Ascending aorta (tissue), 2 donors: Measurements from ENCODE around the gene MTOR. TPM values are rescaled to one million over a fixed set of nuclear protein-coding genes. Genes with fewer than 3 reads are reported as not detected.
A peak's percentile ranks its signal among the peaks of the same experiment; 100 is the strongest.
"Not testable (repeated sequence)": the region's sequence is repeated elsewhere in the genome, so short reads cannot be mapped to it uniquely, and the experiment has no call there.

Source experiments
- DNase-seq, 2 donors: peaks; one replicate each; pipeline ENCODE4 v3.0.0-alpha.2; 2019; ENCODE audit warnings: low spot score in 2 of 2
- H3K27ac ChIP-seq, 2 donors: fragments of 200-600 bp; sonication (generic); one replicate each; pipeline ENCODE4 v1.5.1; 2016 to 2017; ENCODE audit warnings: mild to moderate bottlenecking in 1 of 2
- H3K27me3 ChIP-seq: fragments of 200-600 bp; sonication (generic); one replicate; pipeline ENCODE4 v1.5.1; 2017
- H3K36me3 ChIP-seq, 2 donors: fragments of 200-600 bp; sonication (generic); one replicate each; pipeline ENCODE4 v1.5.1; 2016
- H3K4me1 ChIP-seq, 2 donors: fragments of 200-600 bp; sonication (generic); one replicate each; pipeline ENCODE4 v1.5.1; 2016 to 2017; ENCODE audit warnings: mild to moderate bottlenecking in 1 of 2
- H3K4me3 ChIP-seq, 2 donors: fragments of 200-600 bp; sonication (generic); one replicate each; pipeline ENCODE4 v1.5.1; 2016 to 2017; ENCODE audit warnings: mild to moderate bottlenecking in 1 of 2
- H3K9me3 ChIP-seq, 2 donors: fragments of 200-600 bp; sonication (generic); one replicate each; pipeline ENCODE4 v1.5.1; 2016
- intact Hi-C: fragments of 100-400 bp; cut with DNase I; formaldehyde crosslinking; loops from one replicate; pipeline ENCODE4 v1.15.1; 2023
- total RNA-seq: library from RNA; depleted of rRNA; stranded (reverse); fragments of >200 nt; gene quantifications from one replicate; pipeline ENCODE4 v1.1.0, GENCODE V29; 2016
- TF ChIP-seq, protein P1 (sequence below), 3 experiments: fragments of 200-600 bp in 2 of 3; fragments of 450-650 bp in 1 of 3; sonication (generic) in 2 of 3; IDR thresholded peaks; one replicate each; pipeline ENCODE4 v1.5.1; 2016 to 2019; ENCODE audit warnings: antibody characterized with exemption in 3 of 3, mild to moderate bottlenecking in 1 of 3, moderate library complexity in 1 of 3

The MTOR gene
- total RNA-seq, 1 donor from 2014 or later, result 28.0 TPM

DNA sequence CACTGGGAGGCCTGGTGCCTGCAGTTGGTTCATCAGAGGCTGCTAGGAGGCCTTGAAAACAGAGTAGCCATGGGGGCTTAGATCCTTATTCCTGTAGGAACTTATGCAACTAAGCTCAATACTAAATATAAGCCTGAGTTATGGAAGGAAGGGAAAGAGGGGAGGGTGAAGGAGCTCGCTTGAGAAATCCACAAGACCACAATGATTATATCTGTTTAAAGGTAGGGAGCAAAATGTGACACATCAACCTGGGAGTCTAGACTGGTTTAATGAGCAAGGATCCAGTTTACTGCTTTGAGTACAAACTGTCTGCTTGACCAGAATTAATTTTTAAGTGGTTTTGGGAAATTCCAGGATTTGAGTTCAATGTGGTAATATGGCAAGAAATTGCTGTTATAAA lies 93.6 kb downstream of the MTOR start:
- Histone ChIP-seq H3K27me3 (no peaks in the 10 kb centered on the region), H3K27ac (no peak overlapping the region), H3K36me3 (peaks cover 0 to 10% of the 10 kb centered on the region in 2 donors), H3K4me3 (no peak overlapping the region), H3K4me1 (no peaks in the 10 kb centered on the region), H3K9me3 (no peaks in the 10 kb centered on the region)
- no peak for DNase-seq
- intact Hi-C loops, result no loop called here
- TF ChIP-seq, protein P1, sequence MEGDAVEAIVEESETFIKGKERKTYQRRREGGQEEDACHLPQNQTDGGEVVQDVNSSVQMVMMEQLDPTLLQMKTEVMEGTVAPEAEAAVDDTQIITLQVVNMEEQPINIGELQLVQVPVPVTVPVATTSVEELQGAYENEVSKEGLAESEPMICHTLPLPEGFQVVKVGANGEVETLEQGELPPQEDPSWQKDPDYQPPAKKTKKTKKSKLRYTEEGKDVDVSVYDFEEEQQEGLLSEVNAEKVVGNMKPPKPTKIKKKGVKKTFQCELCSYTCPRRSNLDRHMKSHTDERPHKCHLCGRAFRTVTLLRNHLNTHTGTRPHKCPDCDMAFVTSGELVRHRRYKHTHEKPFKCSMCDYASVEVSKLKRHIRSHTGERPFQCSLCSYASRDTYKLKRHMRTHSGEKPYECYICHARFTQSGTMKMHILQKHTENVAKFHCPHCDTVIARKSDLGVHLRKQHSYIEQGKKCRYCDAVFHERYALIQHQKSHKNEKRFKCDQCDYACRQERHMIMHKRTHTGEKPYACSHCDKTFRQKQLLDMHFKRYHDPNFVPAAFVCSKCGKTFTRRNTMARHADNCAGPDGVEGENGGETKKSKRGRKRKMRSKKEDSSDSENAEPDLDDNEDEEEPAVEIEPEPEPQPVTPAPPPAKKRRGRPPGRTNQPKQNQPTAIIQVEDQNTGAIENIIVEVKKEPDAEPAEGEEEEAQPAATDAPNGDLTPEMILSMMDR (IDR thresholded peaks at IDR 0.05), result no peak

DNA sequence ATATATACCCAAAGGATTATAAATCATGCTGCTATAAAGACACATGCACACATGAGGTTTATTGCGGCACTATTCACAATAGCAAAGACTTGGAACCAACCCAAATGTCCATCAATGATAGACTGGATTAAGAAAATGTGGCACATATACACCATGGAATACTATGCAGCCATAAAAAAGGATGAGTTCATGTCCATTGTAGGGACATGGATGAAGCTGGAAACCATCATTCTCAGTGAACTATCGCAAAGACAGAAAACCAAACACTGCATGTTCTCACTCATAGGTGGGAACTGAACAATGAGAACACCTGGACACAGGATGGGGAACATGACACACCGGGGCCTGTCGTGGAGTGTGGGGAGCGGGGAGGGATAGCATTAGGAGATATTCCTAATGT lies 95.6 kb downstream of the MTOR start:
- H3K36me3 ChIP-seq, H3K4me3 ChIP-seq, DNase-seq, H3K27ac ChIP-seq, H3K9me3 ChIP-seq, H3K4me1 ChIP-seq, intact Hi-C loops, H3K27me3 ChIP-seq: not testable (repeated sequence)

DNA sequence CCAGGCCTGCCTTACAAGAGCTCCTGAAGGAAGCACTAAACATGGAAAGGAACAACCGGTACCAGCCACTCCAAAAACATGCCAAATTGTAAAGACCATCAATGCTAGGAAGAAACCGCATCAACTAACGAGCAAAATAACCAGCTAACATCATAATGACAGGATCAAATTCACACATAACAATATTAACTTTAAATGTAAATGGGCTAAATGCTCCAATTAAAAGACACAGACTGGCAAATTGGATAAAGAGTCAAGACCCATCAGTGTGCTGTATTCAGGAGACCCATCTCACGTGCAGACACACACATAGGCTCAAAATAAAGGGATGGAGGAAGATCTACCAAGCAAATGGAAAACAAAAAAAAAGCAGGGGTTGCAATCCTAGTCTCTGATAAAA lies 99.6 kb downstream of the MTOR start:
- intact Hi-C loops, H3K4me3 ChIP-seq, H3K9me3 ChIP-seq, DNase-seq, H3K27ac ChIP-seq, H3K4me1 ChIP-seq, H3K27me3 ChIP-seq: not testable (repeated sequence)
- peaks cover 0 to 16% of the 10 kb centered on the region in 2 donors for H3K36me3 ChIP-seq

DNA sequence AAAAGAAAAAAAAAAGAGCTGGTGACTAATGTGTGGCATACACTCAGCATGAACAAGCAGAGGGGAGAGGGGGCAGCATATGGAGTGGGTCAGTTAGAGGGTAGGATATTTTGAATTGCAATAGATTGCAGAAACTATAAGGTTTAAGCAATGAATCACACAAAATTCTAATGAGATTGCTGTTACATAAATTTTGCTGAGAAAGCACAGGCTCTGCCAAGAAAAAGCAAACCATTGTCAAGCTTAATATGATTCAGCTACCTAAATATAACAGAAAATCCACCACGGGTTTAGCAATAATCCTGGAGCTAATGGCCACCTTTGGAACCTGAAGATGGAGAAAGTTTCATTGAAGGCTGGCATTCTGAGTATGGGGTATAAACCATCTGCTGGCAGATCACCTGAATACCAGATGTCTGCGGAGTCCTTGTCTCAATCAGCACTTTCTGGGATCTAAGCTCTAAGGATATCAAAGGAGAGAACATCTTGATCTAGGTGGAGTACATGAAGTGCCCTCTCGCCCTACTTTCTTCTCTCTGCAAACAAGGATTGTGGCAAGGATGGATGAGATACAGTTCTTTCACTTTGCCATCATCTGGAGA lies 103.5 kb downstream of the MTOR start:
- Histone ChIP-seq H3K36me3 (peaks cover 15 to 31% of the 10 kb centered on the region in 2 donors), H3K27me3 (no peaks in the 10 kb centered on the region), H3K27ac (peak overlapping the region; percentile 9 to 62), H3K4me3 (no peak overlapping the region), H3K9me3 (no peaks in the 10 kb centered on the region), H3K4me1 (peaks cover 3 to 11% of the 10 kb centered on the region in 2 donors)
- intact Hi-C loops, result no loop called here
- DNase-seq, result no peak
- TF ChIP-seq, protein P1 (IDR thresholded peaks at IDR 0.05), result no peak

DNA sequence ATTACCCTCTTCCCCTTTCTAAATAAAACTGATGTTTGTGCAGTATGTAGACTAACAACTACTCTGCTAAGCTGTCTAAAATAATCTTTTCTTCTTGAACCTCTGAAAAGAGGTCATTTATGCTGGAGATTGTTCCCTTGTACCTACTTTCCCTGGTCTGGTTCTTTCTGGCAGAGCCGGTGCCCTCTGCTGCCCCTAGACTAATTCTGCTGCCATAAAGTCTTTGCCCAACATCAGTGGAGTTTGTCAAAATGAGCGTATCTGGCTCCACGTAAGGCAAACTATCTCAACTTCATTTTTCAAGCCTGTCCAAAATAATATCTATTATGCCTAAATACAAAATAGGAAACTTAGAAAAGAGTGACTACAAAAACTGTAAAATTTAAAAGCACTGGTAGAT lies 104.1 kb downstream of the MTOR start:
- no peak for DNase-seq
- peaks cover 3 to 11% of the 10 kb centered on the region in 2 donors for H3K4me1 ChIP-seq
- H3K4me3 ChIP-seq, result no peak overlapping the region
- H3K27ac ChIP-seq, result peak overlapping the region; percentile 62 to 63
- intact Hi-C loops, result no loop called here
- H3K36me3 ChIP-seq, result peaks cover 15 to 31% of the 10 kb centered on the region in 2 donors
- no peaks in the 10 kb centered on the region for H3K9me3 ChIP-seq
- H3K27me3 ChIP-seq, result no peaks in the 10 kb centered on the region
- TF ChIP-seq, protein P1 (IDR thresholded peaks at IDR 0.05), result no peak

GRCh38 chr1:11157867-11158266 lies 104.5 kb downstream of the MTOR start:
- H3K4me3 ChIP-seq, result no peak overlapping the region
- no peak for DNase-seq
- no peaks in the 10 kb centered on the region for H3K27me3 ChIP-seq
- intact Hi-C loops, result no loop called here
- H3K27ac ChIP-seq, result peak overlapping the region; percentile 62 to 63
- H3K4me1 ChIP-seq, result peaks cover 3 to 11% of the 10 kb centered on the region in 2 donors
- TF ChIP-seq, protein P1 (IDR thresholded peaks at IDR 0.05), result no peak
- H3K36me3 ChIP-seq, result peaks cover 15 to 31% of the 10 kb centered on the region in 2 donors
- H3K9me3 ChIP-seq, result no peaks in the 10 kb centered on the region

- Histone ChIP-seq H3K27ac (peak overlapping the region; percentile 62 to 63), H3K9me3 (no peaks in the 10 kb centered on the region), H3K36me3 (peaks cover 15 to 33% of the 10 kb centered on the region in 2 donors), H3K27me3 (no peaks in the 10 kb centered on the region), H3K4me1 (peaks cover 3 to 11% of the 10 kb centered on the region in 2 donors), H3K4me3 (no peak overlapping the region)
- no peak for DNase-seq
- TF ChIP-seq, protein P1 (IDR thresholded peaks at IDR 0.05), result no peak
- intact Hi-C loops, result no loop called here
Observed at GRCh38 chr1:11157394-11157793, 105.0 kb downstream of the MTOR start.
